Chondrocyte (in vitro differentiated cells): Measurements from ENCODE around the gene IMMP2L. TPM values are rescaled to one million over a fixed set of nuclear protein-coding genes. Genes with fewer than 3 reads are reported as not detected.
"Not testable (repeated sequence)": the region's sequence is repeated elsewhere in the genome, so short reads cannot be mapped to it uniquely, and the experiment has no call there.

ENCODE experiments used
- DNase-seq: peaks from one replicate; pipeline ENCODE4 v3.0.0; 2021; ENCODE audit warnings: mixed read lengths, low spot score
- H3K27ac Mint-ChIP-seq: one replicate; pipeline ENCODE4 v1.8.0; 2021; ENCODE audit warnings: mild to moderate bottlenecking, moderate library complexity, mixed read lengths; ENCODE audit not compliant: unreplicated experiment
- H3K27me3 Mint-ChIP-seq: 2 replicates; pipeline ENCODE4 v1.8.0; 2021; ENCODE audit warnings: low read depth, mixed read lengths
- H3K36me3 Mint-ChIP-seq: 2 replicates; pipeline ENCODE4 v1.8.0; 2021; ENCODE audit warnings: low read depth, mixed read lengths
- H3K4me1 Mint-ChIP-seq: 2 replicates; pipeline ENCODE4 v1.8.0; 2021; ENCODE audit warnings: low read depth, mild to moderate bottlenecking, mixed read lengths
- H3K4me3 Mint-ChIP-seq: one replicate; pipeline ENCODE4 v1.8.0; 2021; ENCODE audit warnings: mild to moderate bottlenecking, moderate library complexity, mixed read lengths; ENCODE audit not compliant: unreplicated experiment
- H3K9me3 Mint-ChIP-seq: 2 replicates; pipeline ENCODE4 v1.8.0; 2021; ENCODE audit warnings: low read depth, mixed read lengths
- total RNA-seq: library from RNA; stranded (reverse); gene quantifications from 3 replicates; pipeline ENCODE4 v1.2.1, GENCODE V29; 2021
- TF ChIP-seq, protein P1 (sequence below): fragments of 200-600 bp; sonication (generic); IDR thresholded peaks from 2 replicates; pipeline ENCODE4 v1.5.0; 2021; ENCODE audit warnings: antibody characterized with exemption, mild to moderate bottlenecking, moderate library complexity

IMMP2L gene
- total RNA-seq, 1 donor from 2014 or later, result 6.1 TPM

DNA sequence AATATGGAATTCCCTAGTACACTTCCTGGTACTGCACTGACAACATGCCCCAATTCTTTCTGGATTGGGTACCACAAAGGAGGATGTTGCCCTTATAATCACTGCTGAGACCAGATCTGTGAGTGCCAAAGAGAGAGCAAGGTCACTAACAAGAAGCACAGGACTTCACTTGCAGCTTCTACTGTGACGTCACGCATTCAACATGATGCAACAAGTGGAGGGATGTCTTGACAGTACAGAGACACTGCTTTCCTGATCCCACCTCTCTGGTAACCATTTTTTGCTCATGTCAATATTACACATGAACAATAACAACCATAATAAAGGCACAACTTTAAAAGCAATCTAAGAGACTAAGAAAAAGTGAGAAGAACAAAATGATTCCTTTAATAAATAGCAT is 885.5 kb downstream of the IMMP2L start:
- Mint-ChIP-seq H3K27ac (no peak overlapping the region), H3K9me3 (peaks cover 11% of the 10 kb centered on the region), H3K4me3 (no peak overlapping the region), H3K27me3 (no peaks in the 10 kb centered on the region), H3K4me1 (no peaks in the 10 kb centered on the region), H3K36me3 (peaks cover 3% of the 10 kb centered on the region)
- no peak for DNase-seq
- TF ChIP-seq, protein P1, sequence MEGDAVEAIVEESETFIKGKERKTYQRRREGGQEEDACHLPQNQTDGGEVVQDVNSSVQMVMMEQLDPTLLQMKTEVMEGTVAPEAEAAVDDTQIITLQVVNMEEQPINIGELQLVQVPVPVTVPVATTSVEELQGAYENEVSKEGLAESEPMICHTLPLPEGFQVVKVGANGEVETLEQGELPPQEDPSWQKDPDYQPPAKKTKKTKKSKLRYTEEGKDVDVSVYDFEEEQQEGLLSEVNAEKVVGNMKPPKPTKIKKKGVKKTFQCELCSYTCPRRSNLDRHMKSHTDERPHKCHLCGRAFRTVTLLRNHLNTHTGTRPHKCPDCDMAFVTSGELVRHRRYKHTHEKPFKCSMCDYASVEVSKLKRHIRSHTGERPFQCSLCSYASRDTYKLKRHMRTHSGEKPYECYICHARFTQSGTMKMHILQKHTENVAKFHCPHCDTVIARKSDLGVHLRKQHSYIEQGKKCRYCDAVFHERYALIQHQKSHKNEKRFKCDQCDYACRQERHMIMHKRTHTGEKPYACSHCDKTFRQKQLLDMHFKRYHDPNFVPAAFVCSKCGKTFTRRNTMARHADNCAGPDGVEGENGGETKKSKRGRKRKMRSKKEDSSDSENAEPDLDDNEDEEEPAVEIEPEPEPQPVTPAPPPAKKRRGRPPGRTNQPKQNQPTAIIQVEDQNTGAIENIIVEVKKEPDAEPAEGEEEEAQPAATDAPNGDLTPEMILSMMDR, result no peak

DNA sequence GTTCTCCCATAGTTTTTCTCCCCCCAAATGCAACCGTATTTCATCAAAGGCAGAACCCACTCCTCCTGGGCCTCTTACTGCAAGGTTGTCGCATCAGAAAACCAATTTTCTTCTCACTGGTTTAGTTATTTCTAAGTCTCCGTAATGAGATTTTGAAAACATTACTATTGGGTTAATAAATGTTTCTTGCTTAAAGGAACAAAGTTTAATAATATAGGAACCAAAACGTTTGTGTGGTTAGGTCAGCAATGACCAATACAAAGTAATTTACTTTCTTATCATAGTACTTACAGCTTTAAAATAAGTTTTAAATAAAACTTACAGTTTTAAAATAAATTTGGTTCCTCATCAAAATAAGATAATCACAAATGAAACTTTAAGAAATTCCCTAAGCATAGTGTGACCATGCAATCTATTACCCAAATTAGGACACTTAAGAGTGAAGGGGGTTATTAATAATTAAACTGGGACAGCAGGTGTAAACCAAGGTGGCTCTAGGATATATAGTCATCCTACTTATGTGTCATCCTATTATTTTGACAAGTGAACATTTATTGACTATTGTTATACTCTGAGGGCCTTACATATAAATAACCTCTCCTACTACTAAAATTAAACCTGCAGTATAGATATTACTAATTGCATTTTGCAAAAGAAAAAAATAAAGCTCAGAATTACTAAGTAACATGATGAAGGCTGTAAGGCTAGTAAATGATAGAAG is 886.7 kb downstream of the IMMP2L start:
- TF ChIP-seq, protein P1, result no peak
- peaks cover 3% of the 10 kb centered on the region for H3K36me3 Mint-ChIP-seq
- peaks cover 15% of the 10 kb centered on the region for H3K9me3 Mint-ChIP-seq
- no peak for DNase-seq
- H3K4me1 Mint-ChIP-seq, result no peaks in the 10 kb centered on the region
- H3K27ac Mint-ChIP-seq, result no peak overlapping the region
- no peak overlapping the region for H3K4me3 Mint-ChIP-seq
- no peaks in the 10 kb centered on the region for H3K27me3 Mint-ChIP-seq

DNA sequence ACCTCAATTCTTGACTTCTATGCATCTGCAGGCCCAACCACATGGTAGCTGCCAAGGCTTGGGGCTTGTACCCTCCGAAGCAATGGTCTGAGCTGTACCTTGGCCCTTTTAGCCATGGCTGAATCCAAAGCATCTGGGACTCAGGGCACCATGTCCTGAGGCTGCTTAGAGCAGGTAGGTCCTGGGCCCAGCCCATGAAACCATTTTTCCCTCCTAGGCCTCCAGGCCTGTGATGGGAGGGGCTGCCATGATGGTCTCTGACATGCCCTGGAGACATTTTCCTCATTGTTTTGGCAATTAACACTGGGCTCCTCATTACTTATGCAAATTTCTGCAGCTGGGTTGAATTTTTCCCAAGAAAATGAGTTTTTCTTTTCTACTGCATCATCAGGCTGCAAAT is 889.1 kb downstream of the IMMP2L start:
- Mint-ChIP-seq H3K27ac (no peak overlapping the region), H3K4me3 (no peak overlapping the region), H3K9me3 (peaks cover 15% of the 10 kb centered on the region), H3K27me3 (no peaks in the 10 kb centered on the region), H3K4me1 (no peaks in the 10 kb centered on the region), H3K36me3 (peaks cover 3% of the 10 kb centered on the region)
- DNase-seq, result no peak
- TF ChIP-seq, protein P1, result no peak

DNA sequence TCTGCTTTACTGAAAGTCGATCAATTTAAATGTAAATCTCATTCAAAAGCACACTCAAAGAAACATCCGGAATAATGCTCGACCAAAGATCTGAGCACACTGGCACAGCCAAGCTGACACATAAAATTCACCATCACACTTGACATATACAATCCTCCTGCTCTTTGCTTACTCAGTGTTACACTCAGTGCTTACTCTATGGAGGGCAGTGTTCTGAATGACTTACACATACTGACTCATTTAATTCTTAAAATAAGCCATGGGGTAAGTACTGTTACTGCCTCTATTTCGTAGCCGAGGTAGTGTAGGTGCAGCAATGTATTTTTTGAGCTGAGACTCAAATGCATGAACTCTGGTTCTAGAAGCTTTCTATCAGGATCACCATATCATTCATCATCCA is 892.9 kb downstream of the IMMP2L start:
- Mint-ChIP-seq H3K27me3 (no peaks in the 10 kb centered on the region), H3K9me3 (peaks cover 20% of the 10 kb centered on the region), H3K4me1 (no peaks in the 10 kb centered on the region), H3K27ac (no peak overlapping the region), H3K4me3 (no peak overlapping the region), H3K36me3 (peaks cover 3% of the 10 kb centered on the region)
- TF ChIP-seq, protein P1, result no peak
- no peak for DNase-seq

DNA sequence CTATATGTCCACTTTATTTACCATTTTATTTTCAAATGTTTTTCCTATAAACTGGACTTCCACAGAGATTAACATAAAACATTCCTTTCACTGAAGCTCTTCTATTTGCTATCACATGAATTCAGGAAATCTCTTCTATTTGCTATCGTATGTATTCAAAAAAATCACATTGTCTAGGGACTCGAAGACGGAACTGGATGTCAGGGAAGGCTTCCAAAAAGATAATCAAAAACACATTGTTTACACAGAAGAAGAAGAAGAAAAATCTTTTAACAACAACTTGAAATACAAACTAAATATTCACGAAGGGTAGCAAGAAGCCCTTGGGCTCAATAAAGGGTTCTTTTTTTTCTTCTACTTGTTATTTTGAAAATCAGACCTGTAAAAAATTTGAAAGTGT is 897.5 kb downstream of the IMMP2L start:
- Mint-ChIP-seq H3K9me3 (peaks cover 20% of the 10 kb centered on the region), H3K27me3 (no peaks in the 10 kb centered on the region), H3K4me3 (no peak overlapping the region), H3K36me3 (peaks cover 2% of the 10 kb centered on the region), H3K4me1 (no peaks in the 10 kb centered on the region), H3K27ac (no peak overlapping the region)
- TF ChIP-seq, protein P1, result no peak
- no peak for DNase-seq

DNA sequence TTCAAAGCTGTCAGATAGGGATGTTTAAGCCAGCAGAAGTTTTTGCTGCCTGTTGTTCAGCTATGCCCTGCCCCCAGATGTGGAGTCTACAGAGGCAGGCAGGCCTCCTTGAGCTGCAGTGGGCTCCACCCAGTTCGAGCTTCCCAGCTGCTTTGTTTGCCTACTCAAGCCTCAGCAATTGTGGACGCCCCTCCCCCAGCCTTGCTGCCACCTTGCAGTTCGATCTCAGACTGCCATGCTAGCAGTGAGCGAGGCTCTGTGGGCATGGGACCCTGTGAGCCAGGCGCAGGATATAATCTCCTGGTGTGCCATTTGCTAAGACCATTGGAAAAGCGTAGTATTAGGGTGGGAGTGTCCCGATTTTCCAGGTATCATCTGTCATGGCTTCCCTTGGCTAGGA is 901.7 kb downstream of the IMMP2L start:
- not testable (repeated sequence) for H3K36me3 Mint-ChIP-seq, H3K27me3 Mint-ChIP-seq, DNase-seq, H3K4me1 Mint-ChIP-seq, H3K27ac Mint-ChIP-seq, H3K4me3 Mint-ChIP-seq
- peaks cover 51% of the 10 kb centered on the region for H3K9me3 Mint-ChIP-seq
